ENCODE data around the gene CCDC120.

CCDC120 gene

GRCh38 chrX:49102190-49102589, 43.4 kb downstream of the CCDC120 start:
- no peak for DNase-seq (ENCODE audit: low read depth)

GRCh38 chrX:49103637-49104036, 44.8 kb downstream of the CCDC120 start:
- no peak for DNase-seq (ENCODE audit: low read depth)

- no peak for DNase-seq (ENCODE audit: low read depth)
These were observed 47.5 kb downstream of the CCDC120 start for GRCh38 chrX:49106296-49106695.

- DNase-seq (ENCODE audit: low read depth), result peak; percentile 57
These were observed 48.1 kb downstream of the CCDC120 start for GRCh38 chrX:49106930-49107329.

- no peak for DNase-seq (ENCODE audit: low read depth)
These were observed 49.8 kb downstream of the CCDC120 start for GRCh38 chrX:49108641-49109040.

GRCh38 chrX:49110417-49110816, 51.6 kb downstream of the CCDC120 start:
- no peak for DNase-seq (ENCODE audit: low read depth)

- no peak for DNase-seq (ENCODE audit: low read depth)
These were observed 53.0 kb downstream of the CCDC120 start for GRCh38 chrX:49111791-49112190.

GRCh38 chrX:49116076-49116475, 57.3 kb downstream of the CCDC120 start:
- no peak for DNase-seq (ENCODE audit: low read depth)

- no peak for DNase-seq (ENCODE audit: low read depth)
These were observed 57.9 kb downstream of the CCDC120 start for GRCh38 chrX:49116716-49117115.

GRCh38 chrX:49117581-49117980, 58.8 kb downstream of the CCDC120 start:
- no peak for DNase-seq (ENCODE audit: low read depth)
